NCI-H2081 treated with DMSO at 0.1 percent for 48 hours (cell line): ENCODE results near the gene INPP5D.

Experiments
- DNase-seq: peaks from one replicate; lab custom pipeline; 2025; lab: John Stamatoyannopoulos, UW

Gene INPP5D

DNA sequence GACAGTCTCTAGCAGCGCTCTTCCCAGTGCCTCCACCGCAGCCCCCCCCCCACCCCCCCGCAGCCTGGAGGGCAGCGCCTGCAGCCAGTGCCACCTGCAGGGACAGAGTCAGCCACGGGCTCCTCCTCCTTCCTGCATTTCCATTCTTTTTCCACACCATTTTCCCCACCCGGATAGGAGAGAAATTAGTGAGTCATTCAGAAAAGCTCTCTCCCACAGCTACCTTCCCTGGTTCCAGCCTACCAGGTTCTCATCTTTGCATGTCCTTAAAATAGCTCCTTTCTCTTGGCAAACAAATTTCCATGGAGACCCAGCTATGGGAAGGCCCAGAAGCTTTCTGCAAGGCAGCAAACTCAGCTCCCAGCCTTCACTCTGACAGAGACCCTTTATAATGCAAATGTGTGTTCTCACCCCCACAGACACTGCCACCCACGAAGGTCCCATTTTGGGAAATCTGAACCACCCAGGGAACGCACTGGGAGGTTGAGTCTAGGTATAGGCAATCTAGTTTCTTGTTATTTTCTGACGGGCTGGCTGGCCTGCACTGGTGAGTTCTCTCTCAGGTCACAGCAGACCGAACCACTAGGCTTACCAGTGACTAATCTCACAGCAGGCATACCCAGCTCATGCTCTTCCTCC lies 149.5 kb downstream of the INPP5D start:
- no peak for DNase-seq

GRCh38 chr2:233210281-233210680 lies 150.1 kb downstream of the INPP5D start:
- DNase-seq: no peak

DNA sequence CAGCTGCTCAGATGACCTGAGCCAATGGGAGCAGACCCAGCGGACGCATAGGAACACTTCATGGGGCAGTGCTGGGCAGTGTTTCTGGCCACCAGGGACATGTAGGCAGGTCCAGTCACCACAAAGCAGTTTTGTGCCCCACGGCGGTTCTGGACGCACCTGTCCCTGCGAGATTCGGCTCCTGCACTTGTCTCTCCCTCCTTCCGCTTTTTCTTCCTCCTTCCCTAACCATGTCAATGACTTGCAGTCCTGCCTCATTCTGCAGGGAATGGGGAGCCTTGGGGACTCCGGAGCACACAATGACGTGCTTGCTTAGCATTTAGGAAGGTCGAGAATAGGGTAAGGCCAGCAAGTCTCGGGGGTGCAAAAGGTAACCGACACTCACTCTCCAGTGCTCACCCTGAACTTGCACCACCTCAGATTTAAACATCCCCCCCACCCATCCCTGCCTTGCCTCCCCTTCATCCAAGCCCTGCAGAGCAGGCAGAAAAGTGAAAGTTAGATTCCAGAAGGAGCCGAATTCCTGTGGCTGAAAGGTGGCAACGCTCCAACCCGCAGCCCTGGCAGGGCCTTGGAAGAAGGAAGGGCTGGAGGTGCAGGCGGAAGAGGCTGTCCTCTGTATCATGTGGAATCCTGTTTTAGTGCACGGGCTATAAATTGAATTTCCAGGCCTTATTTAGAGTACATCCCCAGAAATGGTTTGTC lies 150.9 kb downstream of the INPP5D start:
- DNase-seq: no peak

GRCh38 chr2:233211548-233211895 lies 151.4 kb downstream of the INPP5D start:
- DNase-seq: no peak

DNA sequence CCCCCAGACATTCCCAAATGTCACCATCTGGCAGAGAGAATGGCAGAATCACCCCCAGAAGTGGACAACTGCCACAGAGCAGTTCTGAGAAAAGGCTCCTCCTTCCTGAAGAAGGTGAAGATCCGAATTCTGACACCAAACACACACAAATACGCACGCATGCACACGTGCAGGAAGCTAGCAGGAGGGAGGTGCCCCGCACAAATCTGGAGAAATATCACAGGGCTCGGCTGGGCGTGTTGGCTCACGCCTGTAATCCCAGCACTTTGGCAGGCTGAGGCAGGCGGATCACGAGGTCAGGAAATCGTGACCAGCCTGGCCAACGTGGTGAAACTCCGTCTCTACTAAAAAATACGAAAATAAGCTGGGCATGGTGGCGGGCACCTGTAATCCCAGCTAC lies 152.9 kb downstream of the INPP5D start:
- no peak for DNase-seq

- no peak for DNase-seq
These were observed 153.8 kb downstream of the INPP5D start for GRCh38 chr2:233213975-233214374.

DNA sequence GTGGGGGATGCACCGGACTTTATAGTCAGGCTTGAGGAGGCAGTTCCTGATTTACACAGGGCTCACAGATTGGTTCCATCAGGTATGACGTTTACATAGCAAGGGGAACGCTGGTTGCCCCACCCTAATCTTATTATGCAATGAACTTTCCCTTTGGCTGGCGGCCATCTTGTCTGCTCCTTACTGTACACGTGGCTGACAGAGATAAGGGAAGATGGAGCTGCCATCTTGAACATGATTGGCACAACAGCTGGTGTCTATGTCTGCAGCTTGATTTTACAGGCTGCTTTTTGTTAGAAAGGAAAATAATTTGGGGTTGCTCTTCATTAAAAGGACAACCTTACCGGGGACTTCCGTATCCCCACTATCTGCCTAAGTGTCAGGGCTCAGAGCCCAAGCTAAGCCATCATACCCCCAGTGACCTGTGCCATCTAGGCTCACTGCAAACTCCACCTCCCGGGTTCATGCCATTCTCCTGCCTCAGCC lies 157.8 kb downstream of the INPP5D start:
- DNase-seq: no peak

GRCh38 chr2:233218836-233219235 lies 158.7 kb downstream of the INPP5D start:
- no peak for DNase-seq

DNA sequence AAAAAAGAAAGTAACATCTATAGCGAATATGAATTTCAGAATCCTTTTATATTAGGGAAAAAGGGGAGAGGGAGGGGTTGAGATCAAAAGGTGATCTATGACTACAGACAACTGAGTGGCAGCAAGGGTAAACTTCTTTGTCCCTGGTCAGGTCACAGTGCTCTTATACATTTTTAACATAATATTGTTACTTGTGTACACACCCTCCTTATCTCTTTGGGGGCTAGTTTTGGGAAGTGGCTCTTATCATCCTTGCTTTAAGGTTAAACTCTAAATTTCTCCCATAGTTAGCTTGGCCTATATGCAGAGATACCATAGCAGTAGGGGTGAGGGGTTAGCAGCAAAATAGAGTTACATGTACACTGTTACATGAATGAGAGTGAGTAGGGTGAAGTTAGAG lies 159.7 kb downstream of the INPP5D start:
- DNase-seq: no peak

GRCh38 chr2:233221378-233222063 lies 161.4 kb downstream of the INPP5D start:
- DNase-seq: no peak

- no peak for DNase-seq
These were observed 163.1 kb downstream of the INPP5D start for GRCh38 chr2:233223059-233223894.

DNA sequence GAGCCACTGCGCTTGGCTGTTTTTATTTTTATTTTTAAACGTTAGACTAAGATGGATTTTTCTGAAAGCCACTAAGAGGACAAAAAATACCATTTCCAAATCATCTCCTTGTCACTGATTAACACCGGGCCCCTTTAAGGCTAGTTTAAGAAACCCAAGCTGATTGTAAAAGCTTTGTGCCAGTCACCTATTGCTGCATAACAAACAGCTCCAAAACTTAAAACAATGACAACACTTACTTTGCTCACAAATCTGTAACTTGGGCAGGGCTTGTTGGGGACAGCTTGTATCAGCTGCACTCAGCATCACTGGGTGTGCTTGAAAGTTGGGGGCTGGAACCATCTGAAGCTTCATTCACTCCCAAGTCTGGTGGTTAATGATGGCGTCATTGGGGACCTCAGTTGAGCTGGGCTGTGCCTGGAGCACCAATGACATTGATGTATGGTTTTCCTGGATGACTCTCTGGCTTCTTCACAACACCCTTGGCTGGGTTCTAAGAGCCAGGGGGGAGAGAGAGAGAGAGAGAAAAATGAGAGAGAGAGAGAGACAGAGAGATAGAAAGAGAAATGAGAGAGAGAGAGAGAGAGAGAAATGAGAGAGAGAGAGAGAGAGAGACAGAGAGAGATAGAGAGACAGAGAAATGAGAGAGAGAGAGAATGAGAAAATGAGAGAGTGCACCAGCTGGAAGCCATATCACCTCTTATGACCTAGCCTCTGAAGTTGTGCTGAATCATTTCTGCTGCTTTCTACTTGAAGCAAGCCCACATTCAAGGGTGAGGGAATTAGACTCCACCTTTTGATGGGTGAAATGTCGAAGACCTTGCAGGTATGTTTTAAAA lies 165.3 kb downstream of the INPP5D start:
- no peak for DNase-seq

- DNase-seq: no peak
These were observed 166.4 kb downstream of the INPP5D start for GRCh38 chr2:233226511-233227031.

DNA sequence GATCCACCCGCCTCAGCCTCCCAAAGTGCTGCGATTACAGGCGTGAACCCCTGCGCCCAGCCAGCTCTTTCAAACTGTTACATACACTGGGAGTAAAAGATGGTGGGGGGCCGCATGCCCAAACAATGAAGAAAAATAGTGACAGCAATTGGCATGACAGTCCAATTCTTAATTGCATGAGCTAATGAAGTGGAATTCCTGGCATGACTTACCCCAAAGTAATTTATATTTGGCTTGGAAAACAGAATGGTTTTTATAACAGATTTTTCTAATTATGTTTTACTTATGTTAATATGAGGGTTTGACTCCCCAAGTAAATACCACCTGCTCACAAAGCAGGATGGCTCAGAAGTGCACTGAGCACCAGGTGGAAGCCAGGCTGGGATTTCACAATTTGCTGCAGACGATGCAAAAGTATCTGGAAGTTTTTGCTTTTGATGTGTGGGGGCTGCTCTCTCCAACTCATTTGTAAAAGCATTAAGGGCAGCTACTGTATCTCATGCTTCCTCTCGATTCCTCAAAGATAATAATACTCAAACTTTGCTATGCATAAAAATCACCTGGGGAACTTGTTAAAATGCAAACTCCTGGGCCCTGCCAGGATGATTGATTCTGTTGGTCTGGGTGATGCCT lies 167.3 kb downstream of the INPP5D start:
- no peak for DNase-seq

- no peak for DNase-seq
These were observed 168.2 kb downstream of the INPP5D start for GRCh38 chr2:233228376-233228775.

GRCh38 chr2:233233618-233234230 lies 173.6 kb downstream of the INPP5D start:
- DNase-seq: no peak

DNA sequence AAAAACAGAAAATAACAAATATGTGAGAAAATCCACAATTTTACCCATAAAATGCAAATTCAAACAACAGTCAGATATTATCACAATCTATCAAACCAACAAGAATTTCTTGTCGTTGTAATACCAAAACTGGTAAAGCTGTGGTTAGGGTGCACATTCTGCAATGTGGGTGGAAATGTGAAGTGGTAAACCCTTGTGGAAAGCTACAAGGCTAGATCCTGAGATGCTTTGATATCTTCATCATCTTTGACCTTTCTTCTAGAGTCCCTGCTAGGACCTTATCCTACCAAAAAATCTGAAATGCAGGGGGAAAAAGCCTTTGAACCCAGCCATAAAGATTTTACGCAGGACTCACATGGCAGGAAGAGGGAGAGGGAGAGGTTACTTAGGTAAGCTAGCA lies 174.1 kb downstream of the INPP5D start:
- DNase-seq: no peak

- no peak for DNase-seq
These were observed 174.9 kb downstream of the INPP5D start for GRCh38 chr2:233234996-233235395.

DNA sequence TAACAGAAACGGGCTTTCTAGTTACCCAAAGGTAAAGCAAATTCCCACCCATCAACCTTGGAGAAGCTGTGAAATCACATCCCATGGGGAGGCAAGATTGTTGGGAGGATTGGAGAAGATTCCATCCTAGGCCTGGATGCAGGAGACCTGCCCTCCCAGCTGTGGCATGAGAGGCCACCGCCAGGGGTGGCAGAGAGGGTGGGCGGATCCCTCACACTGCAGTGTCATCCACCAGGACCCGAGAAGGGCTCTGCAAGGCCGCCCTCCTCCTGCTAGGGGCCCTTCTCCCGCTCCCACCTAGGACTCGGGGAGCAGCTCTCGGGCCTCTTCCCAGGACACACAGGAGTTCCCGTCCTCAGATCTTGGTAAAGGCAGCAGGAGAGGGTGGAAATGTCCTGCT lies 175.8 kb downstream of the INPP5D start:
- DNase-seq: no peak
